GM12892 (cell line): ENCODE data around the gene CASKIN1.

Source experiments
- POLR2AphosphoS5 ChIP-seq: IDR thresholded peaks from 2 replicates; pipeline ENCODE4 v1.6.1; 2011; ENCODE audit warnings: low read depth, low read length, control low read depth
- TAF1 ChIP-seq: IDR thresholded peaks from 2 replicates; pipeline ENCODE4 v1.6.1; 2011; ENCODE audit warnings: low read depth, mild to moderate bottlenecking, control low read depth, low read length, borderline replicate concordance

GRCh38 chr16:2187212-2187611 is 9.2 kb downstream of the CASKIN1 start:
- TF ChIP-seq POLR2AphosphoS5 (no peak), TAF1 (no peak)
